ENCODE measurements around the gene LRRC23.

The LRRC23 gene

DNA sequence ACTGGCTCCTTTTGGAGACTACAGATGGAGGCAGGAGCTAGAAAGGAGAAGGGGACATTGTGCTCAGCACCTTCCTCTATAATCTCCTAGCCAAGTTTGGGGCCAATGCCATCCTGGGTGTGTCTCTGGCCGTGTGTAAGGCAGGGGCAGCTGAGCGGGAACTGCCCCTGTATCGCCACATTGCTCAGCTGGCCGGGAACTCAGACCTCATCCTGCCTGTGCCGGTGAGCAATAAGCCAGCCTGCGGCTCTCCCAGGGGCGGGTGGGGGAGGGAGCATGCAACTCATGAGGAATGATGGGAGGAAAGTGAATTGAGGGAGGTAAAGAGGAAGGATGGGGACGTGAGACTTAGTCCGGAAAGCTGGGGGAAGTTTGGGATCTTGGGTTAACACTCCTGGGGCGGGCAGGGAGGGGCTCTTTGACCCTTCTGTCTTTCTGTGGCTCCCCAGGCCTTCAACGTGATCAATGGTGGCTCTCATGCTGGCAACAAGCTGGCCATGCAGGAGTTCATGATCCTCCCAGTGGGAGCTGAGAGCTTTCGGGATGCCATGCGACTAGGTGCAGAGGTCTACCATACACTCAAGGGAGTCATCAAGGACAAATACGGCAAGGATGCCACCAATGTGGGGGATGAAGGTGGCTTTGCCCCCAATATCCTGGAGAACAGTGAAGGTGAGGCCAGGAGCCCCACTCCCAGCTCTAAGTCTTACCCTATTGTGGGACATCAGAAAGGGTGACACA lies 13.0 kb downstream of the LRRC23 start:
- DNase-seq (ENCODE audit: low read depth) = no peak
- H3K4me3 ChIP-seq (ENCODE audit: low read depth, low read length) = no peak overlapping the region
- in situ Hi-C loops (cut with HindIII; ENCODE audit: low sequenced_read_pairs) = no loop called here
- TF ChIP-seq, protein P1, sequence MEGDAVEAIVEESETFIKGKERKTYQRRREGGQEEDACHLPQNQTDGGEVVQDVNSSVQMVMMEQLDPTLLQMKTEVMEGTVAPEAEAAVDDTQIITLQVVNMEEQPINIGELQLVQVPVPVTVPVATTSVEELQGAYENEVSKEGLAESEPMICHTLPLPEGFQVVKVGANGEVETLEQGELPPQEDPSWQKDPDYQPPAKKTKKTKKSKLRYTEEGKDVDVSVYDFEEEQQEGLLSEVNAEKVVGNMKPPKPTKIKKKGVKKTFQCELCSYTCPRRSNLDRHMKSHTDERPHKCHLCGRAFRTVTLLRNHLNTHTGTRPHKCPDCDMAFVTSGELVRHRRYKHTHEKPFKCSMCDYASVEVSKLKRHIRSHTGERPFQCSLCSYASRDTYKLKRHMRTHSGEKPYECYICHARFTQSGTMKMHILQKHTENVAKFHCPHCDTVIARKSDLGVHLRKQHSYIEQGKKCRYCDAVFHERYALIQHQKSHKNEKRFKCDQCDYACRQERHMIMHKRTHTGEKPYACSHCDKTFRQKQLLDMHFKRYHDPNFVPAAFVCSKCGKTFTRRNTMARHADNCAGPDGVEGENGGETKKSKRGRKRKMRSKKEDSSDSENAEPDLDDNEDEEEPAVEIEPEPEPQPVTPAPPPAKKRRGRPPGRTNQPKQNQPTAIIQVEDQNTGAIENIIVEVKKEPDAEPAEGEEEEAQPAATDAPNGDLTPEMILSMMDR (IDR thresholded peaks at IDR 0.05; ENCODE audit: low read depth, low read length, missing control alignments) = no peak

DNA sequence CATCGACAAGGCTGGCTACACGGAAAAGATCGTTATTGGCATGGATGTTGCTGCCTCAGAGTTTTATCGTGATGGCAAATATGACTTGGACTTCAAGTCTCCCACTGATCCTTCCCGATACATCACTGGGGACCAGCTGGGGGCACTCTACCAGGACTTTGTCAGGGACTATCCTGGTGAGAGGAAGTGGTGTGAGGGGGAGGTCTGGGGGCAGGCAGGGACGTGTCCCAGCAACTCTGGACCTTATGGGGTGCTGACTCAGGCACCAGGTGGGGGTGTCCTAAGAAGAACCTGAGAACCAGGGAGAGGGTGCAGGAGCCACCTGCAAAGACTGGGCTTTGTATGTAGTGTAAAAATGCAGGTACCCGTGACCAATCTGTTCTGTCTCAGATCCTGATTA lies 15.0 kb downstream of the LRRC23 start:
- H3K4me3 ChIP-seq (ENCODE audit: low read depth, low read length) = no peak overlapping the region
- no peak for DNase-seq (ENCODE audit: low read depth)
- TF ChIP-seq, protein P1 (IDR thresholded peaks at IDR 0.05; ENCODE audit: low read depth, low read length, missing control alignments) = no peak
- in situ Hi-C loops (cut with HindIII; ENCODE audit: low sequenced_read_pairs) = no loop called here

DNA sequence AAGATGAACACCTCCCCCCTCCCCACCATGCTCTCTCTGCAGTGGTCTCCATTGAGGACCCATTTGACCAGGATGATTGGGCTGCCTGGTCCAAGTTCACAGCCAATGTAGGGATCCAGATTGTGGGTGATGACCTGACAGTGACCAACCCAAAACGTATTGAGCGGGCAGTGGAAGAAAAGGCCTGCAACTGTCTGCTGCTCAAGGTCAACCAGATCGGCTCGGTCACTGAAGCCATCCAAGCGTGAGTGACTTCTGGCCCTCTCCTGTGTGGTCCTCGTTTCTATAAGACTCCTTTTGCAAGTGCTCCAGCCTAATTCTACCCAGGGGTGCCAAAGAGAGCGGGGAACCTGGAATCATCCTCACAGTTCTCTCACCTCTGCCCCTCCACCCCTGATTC lies 16.9 kb downstream of the LRRC23 start:
- no peak for DNase-seq (ENCODE audit: low read depth)
- no peak overlapping the region for H3K4me3 ChIP-seq (ENCODE audit: low read depth, low read length)
- in situ Hi-C loops (cut with HindIII; ENCODE audit: low sequenced_read_pairs) = no loop called here
- TF ChIP-seq, protein P1 (IDR thresholded peaks at IDR 0.05; ENCODE audit: low read depth, low read length, missing control alignments) = no peak

DNA sequence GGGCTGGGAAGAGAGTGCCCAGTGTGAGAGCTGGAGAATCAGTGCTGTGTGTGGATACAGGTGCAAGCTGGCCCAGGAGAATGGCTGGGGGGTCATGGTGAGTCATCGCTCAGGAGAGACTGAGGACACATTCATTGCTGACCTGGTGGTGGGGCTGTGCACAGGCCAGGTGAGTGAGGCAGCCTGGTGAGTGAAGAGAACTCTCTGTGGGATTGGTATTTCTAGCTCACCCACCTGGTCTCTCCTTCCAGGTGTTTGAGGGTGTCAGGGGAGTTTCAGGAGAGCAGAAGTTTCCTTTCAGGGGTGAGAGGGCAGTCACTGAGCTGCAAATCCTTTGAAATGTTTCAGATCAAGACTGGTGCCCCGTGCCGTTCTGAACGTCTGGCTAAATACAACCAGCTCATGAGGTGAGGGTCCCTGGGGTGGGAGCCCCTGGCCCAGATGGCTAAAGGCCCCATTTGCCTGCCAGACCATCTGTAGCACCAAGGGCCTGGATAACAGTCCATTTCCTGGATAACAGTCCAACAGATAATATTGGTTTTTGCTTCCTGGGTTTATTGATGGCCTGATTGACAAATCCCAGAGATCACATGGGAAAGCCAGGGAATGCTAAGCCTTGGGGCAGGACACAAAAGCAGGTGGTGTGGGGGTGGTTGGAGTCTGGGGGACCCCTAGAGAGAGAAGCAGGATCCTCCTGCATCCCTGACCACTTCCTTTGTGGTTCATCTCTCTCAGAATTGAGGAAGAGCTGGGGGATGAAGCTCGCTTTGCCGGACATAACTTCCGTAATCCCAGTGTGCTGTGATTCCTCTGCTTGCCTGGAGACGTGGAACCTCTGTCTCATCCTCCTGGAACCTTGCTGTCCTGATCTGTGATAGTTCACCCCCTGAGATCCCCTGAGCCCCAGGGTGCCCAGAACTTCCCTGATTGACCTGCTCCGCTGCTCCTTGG lies 17.6 kb downstream of the LRRC23 start:
- H3K4me3 ChIP-seq (ENCODE audit: low read depth, low read length) = no peak overlapping the region
- DNase-seq (ENCODE audit: low read depth) = no peak
- in situ Hi-C loops (cut with HindIII; ENCODE audit: low sequenced_read_pairs) = no loop called here
- TF ChIP-seq, protein P1 (IDR thresholded peaks at IDR 0.05; ENCODE audit: low read depth, low read length, missing control alignments) = no peak

GRCh38 chr12:6923003-6923732 lies 18.5 kb downstream of the LRRC23 start:
- no peak for DNase-seq (ENCODE audit: low read depth)
- TF ChIP-seq, protein P1 (IDR thresholded peaks at IDR 0.05; ENCODE audit: low read depth, low read length, missing control alignments) = no peak
- H3K4me3 ChIP-seq (ENCODE audit: low read depth, low read length) = no peak overlapping the region
- in situ Hi-C loops (cut with HindIII; ENCODE audit: low sequenced_read_pairs) = no loop called here

DNA sequence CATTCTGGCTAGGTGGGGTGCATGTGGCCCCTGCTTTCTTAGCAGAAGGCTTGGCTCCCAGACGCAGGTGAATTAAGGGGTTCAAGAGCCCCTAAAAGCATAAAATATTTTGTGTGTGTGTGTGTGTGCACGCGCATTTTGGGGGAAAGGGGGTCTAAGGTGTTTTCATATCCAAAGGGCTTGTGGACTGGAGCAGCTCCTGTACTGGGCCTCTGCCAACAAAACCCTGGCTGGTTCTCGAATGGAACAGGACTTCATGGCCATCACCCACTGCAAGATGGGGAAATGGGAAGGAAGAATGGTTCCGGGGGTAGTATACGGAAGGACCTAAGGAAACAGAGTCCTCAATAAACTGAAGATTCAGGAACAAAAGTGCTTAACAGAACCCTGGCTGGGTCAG lies 19.2 kb downstream of the LRRC23 start:
- TF ChIP-seq, protein P1 (IDR thresholded peaks at IDR 0.05; ENCODE audit: low read depth, low read length, missing control alignments) = no peak
- H3K4me3 ChIP-seq (ENCODE audit: low read depth, low read length) = no peak overlapping the region

More for the DNA sequence above, 19.2 kb downstream of the LRRC23 start:
- in situ Hi-C loops (cut with HindIII; ENCODE audit: low sequenced_read_pairs) = no loop called here
- DNase-seq (ENCODE audit: low read depth) = no peak
